NCI-H2196 treated with DMSO at 0.1 percent for 48 hours (cell line): Measurements from ENCODE around the gene U2SURP.
A peak's percentile ranks its signal among the peaks of the same experiment; 100 is the strongest.
"Not testable (repeated sequence)": the region's sequence is repeated elsewhere in the genome, so short reads cannot be mapped to it uniquely, and the experiment has no call there.

Experiments
- DNase-seq: peaks from one replicate; lab custom pipeline; 2025; ENCODE audit not compliant: unreplicated experiment; lab: John Stamatoyannopoulos, UW

Gene U2SURP

DNA sequence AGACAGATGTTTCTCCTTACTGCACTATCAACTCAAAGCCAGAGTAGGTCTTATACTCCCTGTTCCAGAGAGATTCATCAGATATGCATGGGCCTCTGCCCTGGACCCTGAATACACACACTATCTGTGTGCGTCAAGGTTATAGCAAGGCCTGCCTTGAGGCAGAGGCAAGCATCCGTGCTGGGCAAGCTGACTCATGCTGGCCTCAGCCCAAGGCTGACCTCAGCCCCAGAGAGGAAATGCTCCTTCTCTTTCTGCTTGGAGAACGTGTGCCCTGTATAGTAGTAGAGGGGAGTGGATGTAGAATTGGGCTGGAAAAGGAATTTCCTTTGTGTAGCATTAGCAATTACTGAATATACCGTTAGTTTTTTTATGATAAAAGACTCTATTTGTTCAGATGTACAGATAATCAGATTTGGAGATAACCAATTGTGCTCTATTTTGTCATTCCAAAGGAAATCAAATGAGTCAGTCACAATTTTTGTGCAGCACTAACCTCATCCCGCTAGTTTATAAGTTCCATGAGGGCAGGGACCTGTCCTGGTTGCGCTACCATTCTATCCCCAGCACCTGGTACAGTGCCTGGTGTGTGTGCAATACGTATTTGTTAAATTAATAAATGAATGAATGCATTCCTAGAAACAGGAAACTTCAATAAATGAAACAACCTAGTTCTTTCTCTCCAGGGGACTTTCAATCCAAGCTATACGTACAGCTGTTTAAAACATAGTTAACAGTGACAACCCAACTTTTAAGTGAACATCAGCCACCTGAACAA lies 24.6 kb upstream of the U2SURP start:
- DNase-seq = peak; percentile 67

DNA sequence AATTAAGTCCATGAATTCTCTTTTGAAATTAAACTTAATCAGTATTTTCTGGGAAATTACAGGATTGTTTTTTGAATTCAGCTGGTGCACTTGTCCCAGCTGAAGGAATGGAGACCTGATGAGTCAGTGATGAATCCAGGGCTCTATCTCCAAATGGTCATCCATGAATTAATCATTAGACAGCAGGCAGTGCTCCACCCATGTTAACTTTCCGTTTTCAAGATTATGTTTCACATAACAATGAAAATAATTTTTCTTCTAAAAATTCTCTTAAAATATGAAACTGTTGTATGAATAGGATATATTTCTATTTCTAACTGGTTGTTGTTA lies 24.0 kb upstream of the U2SURP start:
- no peak for DNase-seq

DNA sequence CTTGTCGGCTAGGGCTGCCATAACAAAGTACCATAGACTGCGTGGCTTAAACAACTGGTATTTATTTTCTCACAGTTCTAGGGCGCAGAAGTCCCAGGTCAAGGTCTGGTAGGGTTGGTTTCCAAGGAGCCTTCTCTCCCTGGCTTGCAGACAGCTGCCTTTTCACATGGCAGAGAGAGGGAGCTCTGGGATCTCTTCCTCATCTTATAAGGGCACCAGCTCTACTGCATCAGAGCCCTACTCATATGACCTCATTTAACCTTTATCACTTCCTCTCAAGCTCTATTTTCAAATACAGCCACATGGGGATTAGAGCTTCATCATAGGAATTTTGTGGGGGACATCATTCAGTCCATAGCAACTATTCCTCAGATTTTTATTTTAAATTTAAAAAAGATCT lies 20.3 kb upstream of the U2SURP start:
- no peak for DNase-seq

DNA sequence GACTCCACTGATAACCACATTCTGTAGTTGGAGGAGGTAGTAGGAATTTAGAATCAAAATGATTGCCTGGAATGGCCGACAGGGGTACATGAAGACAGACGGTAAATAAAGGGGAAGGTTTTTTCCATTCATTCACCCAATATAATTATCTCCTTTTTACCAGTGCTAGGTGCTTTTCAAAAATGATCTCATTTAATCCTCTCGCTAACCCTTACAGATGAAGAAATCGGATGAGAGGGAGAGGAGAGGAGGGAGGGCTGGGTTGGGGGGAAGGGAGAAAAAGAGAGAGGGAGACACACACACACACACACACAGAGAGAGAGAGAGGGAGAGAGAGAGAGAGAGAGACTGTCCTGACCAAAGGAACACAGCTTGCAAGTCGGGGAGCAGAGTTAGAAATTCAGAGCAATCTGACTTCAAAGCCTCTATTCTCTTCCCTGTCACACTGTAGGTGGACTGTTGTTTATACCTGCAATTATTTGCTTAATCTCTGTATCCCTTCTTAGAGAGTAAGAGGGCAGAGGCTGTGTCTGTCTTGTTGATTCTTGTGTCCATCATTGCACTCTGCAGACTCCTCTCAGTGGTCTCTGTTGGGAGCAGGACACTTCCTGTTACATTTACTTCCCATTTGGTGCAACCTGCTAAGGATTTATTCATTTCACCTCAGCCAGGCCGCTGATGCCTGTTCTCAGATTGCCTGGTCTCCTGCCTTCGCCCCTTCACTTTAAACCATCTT lies 19.2 kb upstream of the U2SURP start:
- no peak for DNase-seq

DNA sequence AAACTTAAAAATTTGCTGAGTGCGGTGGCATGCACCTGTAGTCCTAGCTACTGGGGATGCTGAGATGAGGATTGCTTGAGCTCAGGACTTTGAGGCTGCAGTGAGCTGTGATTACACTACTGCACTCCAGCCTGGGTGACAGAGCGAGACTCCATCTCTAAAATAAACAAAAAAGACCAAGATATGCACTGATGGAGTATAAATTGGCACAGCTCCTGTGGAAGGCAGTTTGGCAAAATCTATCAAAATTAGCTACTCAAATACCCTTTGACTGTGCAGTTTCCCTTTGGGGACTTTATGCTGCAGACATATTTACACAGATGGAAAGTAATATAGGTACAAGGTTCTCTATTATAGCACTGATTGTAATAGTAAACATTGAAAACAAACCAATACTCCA lies 18.1 kb upstream of the U2SURP start:
- DNase-seq = no peak

GRCh38 chr3:142984255-142984654 lies 17.1 kb upstream of the U2SURP start:
- no peak for DNase-seq

DNA sequence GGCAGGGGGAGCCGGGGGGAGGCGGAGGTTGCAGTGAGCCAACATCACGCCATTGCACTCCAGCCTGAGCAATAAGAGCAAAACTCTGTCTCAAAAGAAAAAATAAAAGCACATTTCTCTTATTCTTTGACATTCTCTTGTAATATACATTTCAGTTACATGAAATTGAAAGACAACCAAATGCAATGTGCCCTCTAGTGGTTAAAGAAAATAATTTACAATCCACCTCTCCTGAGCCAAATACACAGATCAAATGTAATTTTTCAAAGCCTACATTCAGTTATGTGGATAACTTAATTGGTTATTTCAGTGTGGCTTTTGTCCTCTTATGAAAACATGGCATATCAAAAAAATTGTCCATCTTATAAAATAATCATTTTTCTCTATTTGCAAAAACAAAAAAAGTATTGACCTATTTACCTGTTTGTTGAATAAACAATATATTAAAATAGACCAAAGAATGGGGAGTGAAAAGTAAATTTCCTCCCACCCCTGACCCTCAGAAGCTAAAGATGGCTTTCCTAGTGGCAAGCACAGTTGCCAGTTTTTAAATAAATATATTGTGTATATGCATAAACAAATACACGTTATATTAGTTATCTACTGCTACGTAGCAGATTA lies 14.2 kb upstream of the U2SURP start:
- peak; percentile 55 for DNase-seq

GRCh38 chr3:142987707-142988106 lies 13.7 kb upstream of the U2SURP start:
- no peak for DNase-seq

DNA sequence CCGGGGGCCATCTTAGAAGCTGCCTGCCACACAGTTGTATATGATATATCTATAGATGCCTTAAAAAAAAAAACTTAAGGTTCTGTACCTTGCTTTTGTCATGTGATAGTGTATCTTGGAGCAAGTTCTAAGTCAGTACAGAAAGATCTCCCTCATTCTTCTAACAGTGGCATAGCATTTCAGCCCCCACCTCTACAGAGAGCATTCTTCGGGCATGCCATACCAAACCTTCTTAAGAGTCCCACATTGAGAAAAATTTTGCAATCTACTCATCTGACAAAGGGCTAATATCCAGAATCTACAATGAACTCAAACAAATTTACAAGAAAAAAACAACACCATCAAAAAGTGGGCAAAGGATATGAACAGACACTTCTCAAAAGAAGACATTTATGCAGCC lies 13.1 kb upstream of the U2SURP start:
- not testable (repeated sequence) for DNase-seq

- DNase-seq = not testable (repeated sequence)
Observed at GRCh38 chr3:142988826-142989225, 12.5 kb upstream of the U2SURP start.

- no peak for DNase-seq
Observed at GRCh38 chr3:142990721-142991120, 10.6 kb upstream of the U2SURP start.

DNA sequence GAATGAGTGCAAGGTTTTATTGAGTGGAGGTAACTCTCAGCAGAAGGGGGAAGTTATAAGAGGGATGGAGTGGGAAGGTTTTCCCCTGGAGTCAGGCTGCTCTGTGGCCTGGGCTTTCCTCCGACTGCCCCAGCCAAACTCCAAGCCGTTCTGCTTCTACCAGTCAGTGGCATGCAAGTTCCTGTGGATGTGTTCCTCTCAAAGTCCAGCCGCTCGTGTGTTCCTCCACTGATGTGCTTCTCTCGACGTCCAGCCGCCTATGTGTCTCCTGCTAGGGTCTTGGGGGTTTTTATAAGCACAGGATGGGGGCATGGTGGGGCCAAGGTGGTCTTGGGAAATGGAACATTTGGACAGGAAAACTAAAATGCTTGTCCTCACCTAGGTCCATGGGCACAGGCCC lies 9.0 kb upstream of the U2SURP start:
- no peak for DNase-seq

DNA sequence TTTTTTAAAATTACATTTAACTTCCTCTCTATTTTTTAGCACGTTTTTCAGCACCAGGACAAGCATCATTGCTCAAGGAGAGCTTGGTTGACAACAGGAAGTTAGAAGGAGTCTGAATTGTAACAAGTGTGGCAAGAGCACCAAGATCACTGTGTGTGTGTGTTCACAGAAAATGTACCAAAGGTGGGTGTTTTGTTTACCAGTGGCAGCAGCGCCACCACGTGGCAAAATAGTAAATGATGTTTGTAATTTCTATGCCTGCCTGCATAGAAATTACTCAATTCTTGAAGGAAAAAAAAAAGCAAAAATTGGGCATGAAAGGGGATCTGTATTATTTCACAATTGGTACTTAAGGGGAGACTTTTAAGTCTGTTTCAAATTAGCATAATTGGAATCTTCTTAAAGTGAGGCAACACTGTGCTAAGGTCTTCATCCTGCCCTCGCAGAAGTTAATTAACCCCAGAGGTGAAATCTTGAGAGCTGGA lies 7.4 kb upstream of the U2SURP start:
- DNase-seq = peak; percentile 54

DNA sequence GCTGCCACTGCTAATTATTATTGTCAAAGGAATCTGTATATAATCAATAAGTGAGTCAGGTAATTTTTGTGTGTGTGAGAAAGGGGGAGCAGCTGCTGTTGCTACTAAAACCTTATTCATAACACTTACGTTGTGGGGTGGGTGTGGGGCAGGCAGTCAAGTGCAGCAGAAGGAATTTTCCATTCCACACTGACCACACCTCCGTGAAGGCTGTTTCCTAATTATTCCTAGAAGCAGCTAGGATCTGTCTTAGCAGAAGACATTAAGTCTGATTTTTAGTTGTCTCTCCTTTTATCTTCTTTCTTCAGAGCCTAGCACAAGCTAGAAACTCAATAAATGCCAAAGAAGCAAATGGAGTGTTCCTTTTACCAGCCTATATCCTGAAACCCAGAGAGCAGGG lies 4.0 kb upstream of the U2SURP start:
- no peak for DNase-seq

GRCh38 chr3:142998439-142998838 lies 2.9 kb upstream of the U2SURP start:
- DNase-seq = no peak

DNA sequence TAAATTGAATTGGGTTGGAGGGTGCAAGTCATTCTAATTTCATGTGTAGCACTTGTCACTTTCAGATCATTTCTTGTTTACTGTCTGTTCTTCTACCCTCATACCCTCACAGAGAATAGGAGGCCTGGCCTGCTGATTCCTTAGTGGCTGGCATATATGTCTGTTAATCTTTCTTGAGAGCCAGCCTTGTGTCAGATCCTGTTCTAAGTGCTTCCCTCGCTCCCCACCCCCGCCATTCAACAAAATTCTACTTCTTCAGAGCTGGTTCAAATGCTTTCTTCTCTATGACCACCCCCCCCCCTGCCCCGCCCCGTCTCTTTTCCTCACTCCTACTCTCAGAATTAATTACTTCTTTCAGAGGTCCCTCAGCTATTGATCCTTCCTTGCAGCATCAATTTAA lies 1.5 kb upstream of the U2SURP start:
- no peak for DNase-seq

GRCh38 chr3:143000528-143000927 lies 842 bp upstream of the U2SURP start:
- DNase-seq = no peak

- no peak for DNase-seq
Observed at GRCh38 chr3:143001034-143001368, 369 bp upstream of the U2SURP start.

- DNase-seq = no peak
Observed at GRCh38 chr3:143002083-143002712, 828 bp downstream of the U2SURP start.

DNA sequence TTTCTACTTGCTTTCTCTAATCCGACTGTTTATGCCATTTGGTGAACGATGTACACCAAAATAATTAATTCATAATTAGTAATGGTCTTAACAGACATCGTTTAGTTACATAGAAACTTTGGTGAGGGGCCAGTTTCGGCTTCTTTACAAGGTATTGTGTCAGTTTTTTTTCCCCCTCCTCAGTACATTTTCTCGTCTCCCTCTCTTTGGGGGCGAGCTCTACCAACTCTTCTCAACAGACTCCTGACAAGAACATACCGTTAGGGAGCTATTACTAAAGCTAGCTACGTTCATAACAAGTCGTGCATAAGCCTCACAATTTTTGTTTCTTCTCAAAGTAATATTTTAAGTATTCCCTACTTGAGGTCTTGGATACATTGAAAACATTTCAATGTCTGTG lies 1.4 kb downstream of the U2SURP start:
- no peak for DNase-seq

GRCh38 chr3:143004823-143005222 lies 3.5 kb downstream of the U2SURP start:
- no peak for DNase-seq

DNA sequence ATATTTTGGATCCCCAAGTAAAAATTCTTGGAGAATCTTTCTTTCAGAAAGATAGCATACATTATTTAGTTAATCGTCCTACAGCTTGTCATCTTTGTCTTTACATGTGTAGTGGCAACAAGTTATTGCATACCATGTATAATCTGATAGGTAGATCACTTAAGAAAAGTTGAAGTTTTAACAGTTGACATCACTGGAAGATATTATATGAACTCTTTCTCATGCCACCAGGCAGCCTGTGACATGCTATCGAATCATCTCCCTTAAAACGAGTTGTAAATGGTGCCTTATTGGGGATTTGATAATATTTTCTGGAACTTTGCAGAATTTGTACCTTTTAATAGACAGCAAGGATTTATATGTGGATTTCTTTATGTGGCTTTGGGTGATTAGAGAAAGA lies 8.7 kb downstream of the U2SURP start:
- DNase-seq = no peak
